Neural progenitor cell (in vitro differentiated cells): ENCODE results near the gene TMEM250. TPM values are rescaled to one million over a fixed set of nuclear protein-coding genes. Genes with fewer than 3 reads are reported as not detected.
A peak's percentile ranks its signal among the peaks of the same experiment; 100 is the strongest.

Experiments
- DNase-seq: peaks from one replicate; pipeline ENCODE4 v3.0.0-alpha.2; 2016; ENCODE audit warnings: low spot score
- H2AFZ ChIP-seq: fragments of 200-600 bp; sonication (generic); replicated peaks from 2 replicates; pipeline ENCODE4 v1.6.1; 2016; ENCODE audit warnings: antibody characterized with exemption
- H3F3A ChIP-seq: fragments of 200-600 bp; sonication (generic); 2 replicates; pipeline ENCODE4 v1.6.1; 2016; ENCODE audit warnings: antibody characterized with exemption, low read depth
- H3K27ac ChIP-seq: fragments of 200-600 bp; sonication (generic); 2 replicates; pipeline ENCODE4 v1.5.1; 2016; ENCODE audit warnings: mild to moderate bottlenecking
- H3K27me3 ChIP-seq: fragments of 200-600 bp; sonication (generic); 2 replicates; pipeline ENCODE4 v1.6.1; 2016; ENCODE audit warnings: mild to moderate bottlenecking, moderate library complexity
- H3K36me3 ChIP-seq: fragments of 200-600 bp; sonication (generic); 2 replicates; pipeline ENCODE4 v1.5.1; 2016
- H3K4me1 ChIP-seq: fragments of 200-600 bp; sonication (generic); 2 replicates; pipeline ENCODE4 v1.6.1; 2016; ENCODE audit warnings: mixed run types
- H3K4me2 ChIP-seq: fragments of 200-600 bp; sonication (generic); 2 replicates; pipeline ENCODE4 v1.6.1; 2016
- H3K4me3 ChIP-seq: fragments of 200-600 bp; sonication (generic); 2 replicates; pipeline ENCODE4 v1.5.1; 2016
- H3K79me2 ChIP-seq: fragments of 200-600 bp; sonication (generic); 2 replicates; pipeline ENCODE4 v1.6.1; 2016; ENCODE audit warnings: low read depth
- H3K9ac ChIP-seq: fragments of 200-600 bp; sonication (generic); 2 replicates; pipeline ENCODE4 v1.6.1; 2016
- H3K9me3 ChIP-seq: fragments of 200-600 bp; sonication (generic); 2 replicates; pipeline ENCODE4 v1.5.1; 2016; ENCODE audit warnings: low read depth
- H4K20me1 ChIP-seq: fragments of 200-600 bp; sonication (generic); 2 replicates; pipeline ENCODE4 v1.6.1; 2016; ENCODE audit warnings: low read depth
- H3K27ac Mint-ChIP-seq: 3 replicates; pipeline ENCODE4 v1.8.0; 2021; ENCODE audit warnings: mixed read lengths
- H3K27me3 Mint-ChIP-seq: 2 replicates; pipeline ENCODE4 v1.8.0; 2022; ENCODE audit warnings: low read depth, mild to moderate bottlenecking, inconsistent platforms, moderate library complexity, mixed read lengths; ENCODE audit not compliant: insufficient read depth
- H3K36me3 Mint-ChIP-seq: 3 replicates; pipeline ENCODE4 v1.8.0; 2021; ENCODE audit warnings: mixed read lengths
- H3K4me1 Mint-ChIP-seq: 3 replicates; pipeline ENCODE4 v1.8.0; 2021; ENCODE audit warnings: mixed read lengths
- H3K4me3 Mint-ChIP-seq: 3 replicates; pipeline ENCODE4 v1.8.0; 2021; ENCODE audit warnings: mild to moderate bottlenecking, moderate library complexity, mixed read lengths
- H3K9me3 Mint-ChIP-seq: 3 replicates; pipeline ENCODE4 v1.8.0; 2020; ENCODE audit warnings: mixed read lengths
- CTCF ChIP-seq: fragments of 200-600 bp; sonication (generic); IDR thresholded peaks from 2 replicates; pipeline ENCODE4 v1.5.1; 2017; ENCODE audit warnings: antibody characterized with exemption, mild to moderate bottlenecking
- EZH2 ChIP-seq: fragments of 200-600 bp; sonication (generic); IDR thresholded peaks from 2 replicates; pipeline ENCODE4 v1.6.1; 2017; ENCODE audit warnings: antibody characterized with exemption, mild to moderate bottlenecking, moderate library complexity
- EZH2phosphoT487 ChIP-seq: fragments of 200-600 bp; sonication (generic); IDR thresholded peaks from 2 replicates; pipeline ENCODE4 v1.6.1; 2017; ENCODE audit warnings: antibody characterized with exemption
- total RNA-seq: library from RNA; depleted of rRNA; stranded (reverse); fragments of >200 nt; gene quantifications from 2 replicates; pipeline ENCODE4 v1.2.3, GENCODE V29; 2015; ENCODE audit warnings: low replicate concordance

The TMEM250 gene
- total RNA-seq, 1 donor from 2014 or later = 16.3 TPM

- no peaks in the 10 kb centered on the region for H3K9me3 ChIP-seq
- H3K27me3 Mint-ChIP-seq = peaks cover 4% of the 10 kb centered on the region
- no peak for DNase-seq
- H3K9ac ChIP-seq = no peak overlapping the region
- peaks cover 2% of the 10 kb centered on the region for H3K36me3 Mint-ChIP-seq
- H3K4me1 Mint-ChIP-seq = peaks cover 17% of the 10 kb centered on the region
- H3K4me3 Mint-ChIP-seq = no peak overlapping the region
- H3K27ac ChIP-seq = no peak overlapping the region
- TF ChIP-seq EZH2 (no peak), EZH2phosphoT487 (no peak), CTCF (no peak)
- H3K27ac Mint-ChIP-seq = peak overlapping the region; percentile 57
- H3K4me3 ChIP-seq = no peak overlapping the region
- peaks cover 31% of the 10 kb centered on the region for H3K4me1 ChIP-seq
- H3K27me3 ChIP-seq = no peaks in the 10 kb centered on the region
- peaks cover 7% of the 10 kb centered on the region for H4K20me1 ChIP-seq
- H3K9me3 Mint-ChIP-seq = no peaks in the 10 kb centered on the region
- H3F3A ChIP-seq = peaks cover 46% of the 10 kb centered on the region
- H2AFZ ChIP-seq = no peak overlapping the region
- peaks cover 15% of the 10 kb centered on the region for H3K79me2 ChIP-seq
- H3K4me2 ChIP-seq = no peak overlapping the region
- H3K36me3 ChIP-seq = no peaks in the 10 kb centered on the region
These were observed 6.1 kb downstream of the TMEM250 start for GRCh38 chr9:136112541-136112940.

- Histone ChIP-seq H3K27me3 (no peaks in the 10 kb centered on the region), H3K4me3 (no peak overlapping the region), H3K36me3 (no peaks in the 10 kb centered on the region), H3K9ac (no peak overlapping the region), H3K4me1 (peaks cover 26% of the 10 kb centered on the region), H3K4me2 (no peak overlapping the region), H3F3A (peaks cover 42% of the 10 kb centered on the region), H2AFZ (no peak overlapping the region), H3K27ac (no peak overlapping the region), H3K79me2 (peaks cover 9% of the 10 kb centered on the region), H3K9me3 (no peaks in the 10 kb centered on the region), H4K20me1 (peaks cover under 1% of the 10 kb centered on the region)
- H3K4me1 Mint-ChIP-seq = peaks cover 19% of the 10 kb centered on the region
- peaks cover 6% of the 10 kb centered on the region for H3K27me3 Mint-ChIP-seq
- H3K27ac Mint-ChIP-seq = no peak overlapping the region
- peaks cover 2% of the 10 kb centered on the region for H3K36me3 Mint-ChIP-seq
- no peak for DNase-seq
- no peak overlapping the region for H3K4me3 Mint-ChIP-seq
- H3K9me3 Mint-ChIP-seq = no peaks in the 10 kb centered on the region
- TF ChIP-seq EZH2phosphoT487 (no peak), CTCF (no peak), EZH2 (no peak)
These were observed 6.8 kb downstream of the TMEM250 start for GRCh38 chr9:136111910-136112309.

- H3K27ac ChIP-seq = no peak overlapping the region
- no peak overlapping the region for H3K4me3 ChIP-seq
- H3K27me3 ChIP-seq = no peaks in the 10 kb centered on the region
- H3K4me1 Mint-ChIP-seq = peaks cover 19% of the 10 kb centered on the region
- H3K9me3 ChIP-seq = no peaks in the 10 kb centered on the region
- no peak overlapping the region for H3K4me3 Mint-ChIP-seq
- no peak for DNase-seq
- peaks cover 1% of the 10 kb centered on the region for H3K79me2 ChIP-seq
- H3K4me1 ChIP-seq = peaks cover 26% of the 10 kb centered on the region
- no peak overlapping the region for H2AFZ ChIP-seq
- no peaks in the 10 kb centered on the region for H4K20me1 ChIP-seq
- no peak overlapping the region for H3K4me2 ChIP-seq
- peaks cover 42% of the 10 kb centered on the region for H3F3A ChIP-seq
- H3K36me3 ChIP-seq = no peaks in the 10 kb centered on the region
- H3K36me3 Mint-ChIP-seq = peaks cover 2% of the 10 kb centered on the region
- H3K27me3 Mint-ChIP-seq = peaks cover 6% of the 10 kb centered on the region
- H3K9ac ChIP-seq = no peak overlapping the region
- TF ChIP-seq EZH2 = no peak
- no peak for TF ChIP-seq EZH2phosphoT487
- no peak for TF ChIP-seq CTCF
- no peak overlapping the region for H3K27ac Mint-ChIP-seq
- H3K9me3 Mint-ChIP-seq = no peaks in the 10 kb centered on the region
These were observed 7.5 kb downstream of the TMEM250 start for GRCh38 chr9:136111190-136111589.
